Activated T-cell treated with anti-CD3 and anti-CD28 coated beads for 48 hours (primary cell): ENCODE data around the gene AGPS.

Experiments used
- DNase-seq: peaks from one replicate; pipeline ENCODE4 v3.0.0-alpha.2; 2020; ENCODE audit warnings: low read depth

The AGPS gene

DNA sequence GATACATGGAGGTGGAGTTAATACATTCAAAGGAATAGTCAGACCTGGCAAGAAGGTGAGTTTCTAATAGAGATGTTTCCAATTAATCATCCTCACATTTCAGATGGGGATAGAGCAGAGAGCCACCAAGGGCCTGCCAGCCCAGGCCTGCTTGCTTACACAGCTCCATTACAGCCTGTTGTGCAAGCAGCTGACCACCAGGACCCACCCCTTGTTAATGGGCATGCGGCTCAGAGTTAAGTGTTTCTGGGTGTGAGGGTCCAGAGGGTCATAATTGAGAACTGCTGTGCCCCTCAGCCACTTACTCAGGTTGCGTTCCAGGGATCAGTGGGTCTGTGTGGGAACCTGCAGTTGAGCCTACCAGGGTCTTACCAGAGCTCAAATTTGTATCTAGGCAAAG is 199.8 kb downstream of the AGPS start:
- no peak for DNase-seq

GRCh38 chr2:177592945-177593344 is 200.4 kb downstream of the AGPS start:
- no peak for DNase-seq

DNA sequence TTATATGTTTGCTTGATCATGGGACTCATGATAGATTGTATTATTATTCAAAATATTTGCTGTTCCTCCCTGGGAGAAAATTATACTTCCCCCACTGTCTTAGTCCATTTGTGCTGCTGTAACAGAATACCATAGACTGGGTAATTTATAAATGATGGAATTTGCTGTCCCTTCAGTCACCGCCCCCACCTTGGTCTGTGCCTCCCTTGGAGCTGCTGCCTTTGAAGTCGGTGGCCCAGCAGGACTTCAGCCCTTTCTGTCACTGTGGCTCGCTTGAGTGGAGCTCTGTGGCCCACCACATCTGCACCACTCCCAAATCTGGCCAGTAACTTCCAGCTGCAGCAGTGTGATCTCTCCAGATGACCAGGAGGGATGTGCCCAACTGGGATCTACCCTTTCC is 200.8 kb downstream of the AGPS start:
- no peak for DNase-seq
